Pancreas (tissue), 10 donors: ENCODE measurements around the gene NUMBL. TPM values are rescaled to one million over a fixed set of nuclear protein-coding genes. Genes with fewer than 3 reads are reported as not detected.

Source experiments
- ATAC-seq, 4 donors: fragments of 200-7000 bp; cut with Tn5 transposase; one replicate each; pipeline versions ENCODE4 v1.8.0 to v1.9.1; 2020; ENCODE audit warnings: mild to moderate bottlenecking in 4 of 4, moderate library complexity in 4 of 4
- DNase-seq, 6 donors: peaks; one replicate each; pipeline ENCODE4 v3.0.0-alpha.2; 2020
- FAIRE-seq: peaks from 2 replicates; lab custom pipeline; 2012; peaks lifted over from hg19 to GRCh38; lab: Jason Lieb, UNC
- H3K27ac ChIP-seq, 4 donors: fragments of 200-600 bp; sonication (generic); 1 replicate in 3 of 4; 2 replicates in 1 of 4; pipeline versions ENCODE4 v1.5.0 to v1.8.0; 2020
- H3K27me3 ChIP-seq, 4 donors: fragments of 200-600 bp; one replicate each; pipeline ENCODE4 v1.8.0; 2021
- H3K36me3 ChIP-seq, 3 donors: fragments of 200-600 bp; sonication (generic) in 1 of 3; one replicate each; pipeline versions ENCODE4 v1.5.0 to v1.8.0; 2020 to 2021
- H3K4me1 ChIP-seq, 3 donors: fragments of 200-600 bp; one replicate each; pipeline ENCODE4 v1.8.0; 2021
- H3K4me3 ChIP-seq, 4 donors: fragments of 200-600 bp; sonication (generic) in 2 of 4; one replicate each; pipeline versions ENCODE4 v1.5.0 to v1.8.0; 2020 to 2021
- H3K9me3 ChIP-seq, 4 donors: fragments of 200-600 bp; one replicate each; pipeline ENCODE4 v1.8.0; 2021
- CTCF ChIP-seq, 4 donors: fragments of 200-600 bp; sonication (generic) in 3 of 4; IDR thresholded peaks; one replicate each; pipeline versions ENCODE4 v1.5.0 to v1.8.0; 2021; ENCODE audit warnings: antibody characterized with exemption in 4 of 4
- WGBS, 2 donors: extraction: QIAGEN DNeasy Blood & Tissue Kit; methylation state at CpG; one replicate each; pipeline ENCODE4 v1.1.7; 2013; 5-methylcytosine and 5-hydroxymethylcytosine counted together
- intact Hi-C, 3 donors: fragments of 100-400 bp; cut with DNase I; formaldehyde crosslinking; loops; one replicate each; pipeline versions ENCODE4 v1.11.1 to v1.14.2; 2022
- polyA plus RNA-seq, 2 donors: library from polyadenylated mRNA; stranded (reverse); fragments of 200-250 nt; gene quantifications; one replicate each; pipeline ENCODE4 v1.2.3, GENCODE V29; 2013
- total RNA-seq, 6 donors: library from RNA; stranded (reverse); fragmentation: NEBNext Ultra II Directional in 4 of 6; extraction: Animal tissue kit (Norgen Biotek cat#: 25700) in 4 of 6; gene quantifications; one replicate each; pipeline versions ENCODE4 v1.2.1 to v1.2.4, GENCODE V29; 2021 to 2023
- donor health status: healthy with polysubstance abuse.
- donor health status: DM: no; HTN: no; CAD: no; lungs with moderate emphysema.
- donor health status: DM: no; HTN: no; CAD: no.
- donor health status: control.
- donor health status: control.
- donor health status: Bipolar disorder and iron deficiency.
- donor health status: DM: yes; HTN: yes; CAD: no.
- donor health status: DM: no; HTN: no; CAD: no.
- donor health status: DM: no; HTN: no; CAD: no.
- donor health status: DM: yes; HTN: yes; CAD: no.

Gene NUMBL
- total and polyA plus RNA-seq, 8 donors = 3.2 to 19.1 (median 8.7) TPM

DNA sequence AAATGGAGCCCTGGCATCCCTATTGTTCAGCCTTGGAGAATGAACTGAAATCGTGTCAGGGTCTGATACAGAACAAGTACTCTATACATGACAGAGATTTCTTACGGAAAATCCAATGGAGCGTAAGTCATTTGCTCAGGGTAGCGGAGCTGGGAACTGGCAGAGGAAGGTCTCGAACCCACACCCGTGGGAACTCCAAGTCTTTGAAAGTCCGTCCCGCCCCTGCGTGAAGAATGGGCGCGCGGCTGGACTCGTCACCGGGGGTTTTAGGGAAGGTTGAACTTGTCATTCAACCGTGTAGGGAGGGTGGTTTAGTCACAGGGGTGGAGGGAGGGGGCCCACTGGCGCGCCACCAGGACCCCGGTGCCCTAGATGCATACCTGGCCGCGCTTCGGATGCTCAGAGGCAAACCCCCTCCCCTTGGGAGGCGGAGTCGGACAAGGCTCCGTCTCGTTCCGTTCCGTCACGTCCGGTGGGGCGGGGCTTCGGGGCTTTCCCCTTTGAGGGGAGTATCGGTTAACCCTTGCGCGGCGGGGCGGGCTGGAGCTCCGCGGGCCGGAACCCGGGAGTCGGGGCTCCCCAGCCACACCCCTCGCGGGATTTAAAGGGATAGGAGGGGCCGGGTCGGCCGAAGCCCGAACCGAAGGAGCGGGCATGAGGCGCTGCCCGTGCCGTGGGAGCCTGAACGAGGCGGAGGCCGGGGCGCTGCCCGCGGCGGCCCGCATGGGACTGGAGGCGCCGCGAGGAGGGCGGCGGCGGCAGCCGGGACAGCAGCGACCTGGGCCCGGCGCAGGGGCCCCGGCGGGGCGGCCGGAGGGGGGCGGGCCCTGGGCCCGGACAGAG is 26.3 kb upstream of the NUMBL start, which contains the start of the genes COQ8B and ITPKC:
Gene COQ8B, minus strand, starts transcription at position 405 of the 843 bp plus-strand sequence. CDS start 2,254 bp downstream, outside the sequence.
Gene ITPKC, plus strand, starts transcription at position 631 of the 843 bp plus-strand sequence. Its CDS starts 24 bp downstream, at position 655.
- Histone ChIP-seq H3K9me3 (no peaks in the 10 kb centered on the region), H3K27ac (peak within 1 kb of the TSS; percentile 92 to 97 (median 94)), H3K4me1 (peaks cover 21 to 22% (median 21%) of the 10 kb centered on the region in 3 donors), H3K27me3 (no peaks in the 10 kb centered on the region), H3K4me3 (peak within 1 kb of the TSS; percentile 62 to 86 (median 69)), H3K36me3 (no peaks in the 10 kb centered on the region)
- 1% methylated on average over 61 to 76 of the region's 76 CpGs for WGBS, 2 donors
- peak; percentile 99 to 100 (median 100) for DNase-seq
- no peak for TF ChIP-seq CTCF (IDR thresholded peaks at IDR 0.05)
- FAIRE-seq = no peak
- peak; percentile 74 to 81 (median 77) for ATAC-seq
- intact Hi-C loops = no loop called here

- ATAC-seq (no peak), FAIRE-seq (no peak), DNase-seq (peak in 3 of 6 donors; percentile 46 to 61 (median 52))
- TF ChIP-seq CTCF (IDR thresholded peaks at IDR 0.05) = no peak
- H3K9me3 ChIP-seq = no peaks in the 10 kb centered on the region
- H3K36me3 ChIP-seq = no peaks in the 10 kb centered on the region
- no peaks in the 10 kb centered on the region for H3K27me3 ChIP-seq
- intact Hi-C loops = no loop called here
- WGBS, 2 donors = 2 to 3% methylated on average over 8 of the region's 8 CpGs
- H3K4me3 ChIP-seq = peak overlapping the region; percentile 62 to 86 (median 69)
- peak overlapping the region; percentile 92 to 97 (median 94) for H3K27ac ChIP-seq
- H3K4me1 ChIP-seq = peaks cover 15 to 21% (median 21%) of the 10 kb centered on the region in 3 donors
These were observed 25.6 kb upstream of the NUMBL start for GRCh38 chr19:40716031-40716481.

DNA sequence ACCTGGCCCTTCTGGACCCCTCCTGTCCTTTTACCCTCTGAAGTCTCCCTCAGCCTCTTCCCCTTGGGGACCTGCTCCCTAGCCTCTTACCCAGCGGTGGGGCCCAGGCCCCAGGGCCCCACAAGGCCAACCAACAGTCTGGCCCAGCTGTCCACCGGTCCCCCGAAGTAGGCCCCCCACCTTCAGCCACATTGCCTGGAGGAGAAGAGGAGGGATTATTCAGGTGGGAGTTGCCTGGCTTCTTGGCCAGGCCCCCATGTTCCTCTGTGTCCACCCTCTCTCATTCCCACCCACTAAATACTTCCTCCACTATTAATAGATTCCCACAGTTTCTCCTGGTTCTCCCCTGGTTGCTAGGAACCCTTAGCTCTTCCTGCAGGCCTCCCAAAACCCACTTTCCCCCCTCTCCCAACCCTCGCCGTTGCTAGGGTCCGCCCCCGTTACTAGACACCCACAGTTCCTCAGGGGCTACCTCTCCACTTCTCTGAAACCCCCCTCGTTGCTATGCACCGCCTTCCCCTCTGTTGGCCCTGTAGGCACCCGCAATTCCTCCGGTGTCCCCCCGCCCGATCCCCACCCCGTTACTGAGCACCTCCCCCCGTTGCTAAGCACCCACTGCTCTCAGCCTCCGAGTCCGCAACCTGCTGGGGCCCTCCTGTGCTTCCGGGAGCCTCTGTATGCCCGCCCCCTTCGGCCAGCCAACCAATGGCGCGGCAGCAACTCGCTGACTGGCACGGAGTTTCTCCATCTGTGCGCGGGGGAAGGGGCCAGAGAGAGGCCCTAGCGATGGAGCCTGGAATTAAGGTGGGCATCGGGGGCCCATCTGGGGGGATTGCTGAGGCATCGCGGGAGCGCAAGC is 24.2 kb upstream of the NUMBL start:
- peak overlapping the region; percentile 92 to 97 (median 94) for H3K27ac ChIP-seq
- H3K4me3 ChIP-seq = peak overlapping the region; percentile 14 to 86 (median 50)
- intact Hi-C loops = no loop called here
- peaks cover under 1 to 7% (median 7%) of the 10 kb centered on the region in 3 donors for H3K4me1 ChIP-seq
- no peaks in the 10 kb centered on the region for H3K9me3 ChIP-seq
- peaks cover 0 to 3% (median 0%) of the 10 kb centered on the region in 3 donors for H3K36me3 ChIP-seq
- ATAC-seq (peak; percentile 68 to 81 (median 76)), DNase-seq (peak; percentile 91 to 97 (median 92)), FAIRE-seq (no peak)
- 1 to 5% methylated on average over 28 to 31 of the region's 31 CpGs for WGBS, 2 donors
- no peaks in the 10 kb centered on the region for H3K27me3 ChIP-seq
- TF ChIP-seq CTCF (IDR thresholded peaks at IDR 0.05) = no peak

GRCh38 chr19:40713939-40714338 is 23.5 kb upstream of the NUMBL start:
- Histone ChIP-seq H3K27ac (peak overlapping the region in 2 of 4 donors; percentile 93 to 95), H3K27me3 (no peaks in the 10 kb centered on the region), H3K36me3 (peaks cover 0 to 5% (median 3%) of the 10 kb centered on the region in 3 donors), H3K4me1 (peaks cover 0 to 6% (median 4%) of the 10 kb centered on the region in 3 donors), H3K9me3 (no peaks in the 10 kb centered on the region), H3K4me3 (peak overlapping the region in 2 of 4 donors; percentile 62 to 86)
- intact Hi-C loops = no loop called here
- 75 to 90% methylated on average over 11 of the region's 11 CpGs for WGBS, 2 donors
- FAIRE-seq = no peak
- no peak for TF ChIP-seq CTCF (IDR thresholded peaks at IDR 0.05)
- no peak for DNase-seq
- ATAC-seq = no peak
